ENCODE measurements around the gene NEK7.

- TF ChIP-seq, protein P1, sequence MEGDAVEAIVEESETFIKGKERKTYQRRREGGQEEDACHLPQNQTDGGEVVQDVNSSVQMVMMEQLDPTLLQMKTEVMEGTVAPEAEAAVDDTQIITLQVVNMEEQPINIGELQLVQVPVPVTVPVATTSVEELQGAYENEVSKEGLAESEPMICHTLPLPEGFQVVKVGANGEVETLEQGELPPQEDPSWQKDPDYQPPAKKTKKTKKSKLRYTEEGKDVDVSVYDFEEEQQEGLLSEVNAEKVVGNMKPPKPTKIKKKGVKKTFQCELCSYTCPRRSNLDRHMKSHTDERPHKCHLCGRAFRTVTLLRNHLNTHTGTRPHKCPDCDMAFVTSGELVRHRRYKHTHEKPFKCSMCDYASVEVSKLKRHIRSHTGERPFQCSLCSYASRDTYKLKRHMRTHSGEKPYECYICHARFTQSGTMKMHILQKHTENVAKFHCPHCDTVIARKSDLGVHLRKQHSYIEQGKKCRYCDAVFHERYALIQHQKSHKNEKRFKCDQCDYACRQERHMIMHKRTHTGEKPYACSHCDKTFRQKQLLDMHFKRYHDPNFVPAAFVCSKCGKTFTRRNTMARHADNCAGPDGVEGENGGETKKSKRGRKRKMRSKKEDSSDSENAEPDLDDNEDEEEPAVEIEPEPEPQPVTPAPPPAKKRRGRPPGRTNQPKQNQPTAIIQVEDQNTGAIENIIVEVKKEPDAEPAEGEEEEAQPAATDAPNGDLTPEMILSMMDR (optimal IDR thresholded peaks at IDR 0.05 in 1 of 3, IDR thresholded peaks at IDR 0.05 in 1 of 3, conservative IDR thresholded peaks at IDR 0.05 in 1 of 3; ENCODE audit: extremely low read depth in 1 of 3, insufficient read depth in 2 of 3, low read length in 3 of 3) = no peak
- no peak for TF ChIP-seq EZH2 (IDR thresholded peaks at IDR 0.05; ENCODE audit: low read length)
These were observed 34.3 kb downstream of the NEK7 start for GRCh38 chr1:198191117-198191516.

All from keratinocyte (primary cell).